Activated CD4-positive, alpha-beta T cell treated with anti-CD3 and anti-CD28 coated beads for 1 hour (primary cell): ENCODE results near the gene FARP1.

Experiments
- DNase-seq: peaks from one replicate; pipeline ENCODE4 v3.0.0-alpha.2; 2020

Gene FARP1

DNA sequence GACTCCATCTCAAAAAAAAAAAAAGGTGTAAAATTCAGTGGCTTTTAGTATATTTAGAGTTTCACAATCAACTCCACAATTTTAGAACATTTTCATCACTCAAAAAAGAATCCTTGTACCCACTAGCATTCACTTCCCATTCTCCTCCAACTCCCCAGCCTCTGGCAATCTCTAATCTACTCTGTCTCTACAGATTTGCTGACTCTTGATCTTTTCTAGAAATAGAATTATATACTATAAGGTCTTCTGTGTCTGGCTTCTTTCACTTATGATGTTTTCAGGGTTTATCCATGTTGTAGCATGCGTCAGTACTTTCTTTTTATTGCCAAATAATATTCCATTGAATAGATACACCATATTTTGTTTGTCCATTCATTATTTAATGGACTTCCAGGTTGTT is 8.0 kb upstream of the FARP1 start:
- no peak for DNase-seq

GRCh38 chr13:98141091-98141490 is 1.8 kb upstream of the FARP1 start:
- no peak for DNase-seq

DNA sequence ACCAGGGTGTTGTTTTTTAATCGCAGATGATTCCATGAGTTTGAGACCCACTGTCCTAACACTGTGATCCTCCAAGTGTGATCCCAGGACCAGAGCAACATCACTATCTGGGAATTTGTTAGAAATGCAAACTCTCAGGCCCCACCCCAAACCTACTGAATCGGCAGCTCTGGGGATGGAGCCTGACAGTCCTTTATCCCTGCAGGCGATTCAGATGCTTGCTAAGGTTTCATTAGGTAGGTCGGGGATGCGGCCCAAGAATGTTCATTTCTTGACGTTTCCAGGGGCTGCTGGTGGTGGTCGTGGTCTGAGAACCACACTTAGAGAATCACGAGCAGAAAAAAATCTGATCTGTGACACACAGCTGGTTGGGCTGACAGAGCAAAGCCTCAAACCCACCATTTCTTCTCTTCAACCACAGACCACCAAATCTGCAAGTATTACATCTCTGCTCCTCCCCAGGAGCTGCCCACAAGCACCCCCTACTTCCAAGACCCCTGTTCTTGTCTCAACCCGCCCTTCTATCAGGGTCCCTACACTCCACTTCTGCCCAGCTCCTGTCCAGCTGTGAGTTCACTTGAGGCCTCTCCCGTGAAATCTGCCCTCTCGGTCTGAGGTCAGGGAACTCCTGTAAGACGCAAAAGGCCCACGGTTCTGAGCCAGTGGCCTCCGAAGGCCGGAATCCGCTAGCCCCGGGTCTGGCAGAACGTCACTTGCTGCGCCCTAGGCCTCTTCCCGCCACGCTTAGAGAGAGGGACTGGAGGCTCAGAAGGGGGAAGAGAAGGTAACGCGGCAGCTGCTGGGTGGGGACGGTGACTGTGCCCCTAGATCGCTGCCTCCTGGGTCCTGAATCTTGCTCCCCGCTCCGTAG is 1.1 kb upstream of the FARP1 start:
- DNase-seq: no peak

GRCh38 chr13:98143157-98143553 is 261 bp downstream of the FARP1 start:
- DNase-seq: no peak

DNA sequence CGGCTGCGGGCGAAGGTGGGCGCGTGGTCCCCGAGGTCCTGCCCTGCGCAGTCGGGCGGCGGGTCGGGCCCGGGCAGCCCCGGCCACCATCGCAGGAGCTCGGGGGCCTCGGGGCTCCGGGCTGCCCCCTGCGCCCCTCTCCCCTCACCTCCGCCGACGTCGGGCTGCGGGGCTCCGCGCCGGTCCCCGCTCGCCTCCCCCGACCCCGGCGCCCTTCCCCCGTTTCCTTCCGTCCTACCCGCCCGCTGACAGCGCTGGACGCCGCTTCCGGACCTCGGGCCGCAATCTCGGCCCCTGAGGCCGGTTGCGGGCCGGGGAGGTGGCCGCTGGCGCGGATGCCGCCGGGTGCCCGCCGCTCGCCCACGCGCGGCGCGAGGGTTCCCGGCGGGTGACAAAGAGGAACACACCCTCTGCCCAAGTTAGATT is 720 bp downstream of the FARP1 start:
- DNase-seq: no peak

DNA sequence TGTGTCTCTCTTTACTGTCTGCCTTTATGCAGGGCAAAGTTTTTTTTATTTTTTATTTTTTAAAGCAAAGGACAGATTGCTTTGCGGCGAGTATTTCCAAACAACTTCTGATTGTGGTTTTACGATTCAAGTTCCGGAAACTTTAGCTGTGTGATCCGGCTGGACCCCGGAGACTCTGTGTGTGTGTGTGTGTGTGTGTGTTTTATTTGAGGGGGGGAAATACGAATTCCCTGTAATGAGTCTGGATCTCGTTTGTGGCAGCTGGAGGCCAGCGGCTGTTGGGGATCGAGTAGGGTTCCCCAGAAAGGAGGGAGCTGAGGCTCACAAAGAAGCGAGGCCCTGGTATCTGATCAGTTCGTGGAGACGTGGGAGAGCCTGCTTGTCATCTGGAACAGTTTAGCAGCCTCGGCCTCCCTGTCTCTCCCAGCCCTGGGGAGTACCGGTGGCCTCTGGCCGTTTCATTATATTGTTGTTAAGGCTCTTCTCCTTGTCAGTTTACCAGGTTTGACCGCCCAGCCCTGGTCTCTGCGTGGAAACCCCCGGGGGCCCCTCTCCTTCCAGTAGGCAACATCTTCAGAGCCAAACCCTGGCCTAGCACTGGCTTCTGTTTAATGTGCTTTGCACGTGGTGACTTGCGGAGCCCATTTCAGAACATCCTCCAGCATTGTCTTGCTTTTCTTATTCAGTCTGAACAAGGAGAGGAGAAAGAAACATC is 1.3 kb downstream of the FARP1 start:
- no peak for DNase-seq

GRCh38 chr13:98144801-98145350 is 2.0 kb downstream of the FARP1 start:
- DNase-seq: no peak

GRCh38 chr13:98147521-98147920 is 4.6 kb downstream of the FARP1 start:
- no peak for DNase-seq

DNA sequence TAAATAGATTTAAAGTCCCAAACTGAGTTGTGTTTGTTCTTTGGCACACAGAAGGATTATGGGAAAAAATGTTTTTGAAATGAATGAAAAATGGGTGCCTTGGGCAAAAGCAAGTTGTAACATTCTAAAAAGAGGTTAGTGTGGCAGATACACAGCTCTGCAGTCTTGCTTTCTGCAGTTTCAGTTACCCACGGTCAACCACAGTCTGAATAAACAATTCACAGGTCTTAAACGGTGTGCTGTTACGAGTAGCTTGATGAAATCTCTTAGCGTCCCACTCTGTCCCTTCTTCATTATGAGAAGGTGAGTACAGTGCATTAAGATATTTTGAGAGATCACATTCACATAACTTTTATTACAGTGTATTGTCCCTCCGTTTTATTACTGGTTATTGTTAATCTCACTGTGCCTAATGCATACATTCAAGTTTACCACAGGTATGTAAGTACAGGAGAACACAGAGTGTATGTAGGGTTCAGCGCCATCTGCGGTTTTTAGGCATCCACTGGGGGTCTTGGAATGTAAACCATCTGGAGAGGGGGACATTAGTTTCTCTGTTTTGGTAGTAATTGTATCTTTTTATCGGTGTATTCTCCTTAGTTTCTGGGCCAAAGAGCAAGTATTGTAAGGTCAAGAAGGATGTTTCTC is 8.1 kb downstream of the FARP1 start:
- DNase-seq: no peak

DNA sequence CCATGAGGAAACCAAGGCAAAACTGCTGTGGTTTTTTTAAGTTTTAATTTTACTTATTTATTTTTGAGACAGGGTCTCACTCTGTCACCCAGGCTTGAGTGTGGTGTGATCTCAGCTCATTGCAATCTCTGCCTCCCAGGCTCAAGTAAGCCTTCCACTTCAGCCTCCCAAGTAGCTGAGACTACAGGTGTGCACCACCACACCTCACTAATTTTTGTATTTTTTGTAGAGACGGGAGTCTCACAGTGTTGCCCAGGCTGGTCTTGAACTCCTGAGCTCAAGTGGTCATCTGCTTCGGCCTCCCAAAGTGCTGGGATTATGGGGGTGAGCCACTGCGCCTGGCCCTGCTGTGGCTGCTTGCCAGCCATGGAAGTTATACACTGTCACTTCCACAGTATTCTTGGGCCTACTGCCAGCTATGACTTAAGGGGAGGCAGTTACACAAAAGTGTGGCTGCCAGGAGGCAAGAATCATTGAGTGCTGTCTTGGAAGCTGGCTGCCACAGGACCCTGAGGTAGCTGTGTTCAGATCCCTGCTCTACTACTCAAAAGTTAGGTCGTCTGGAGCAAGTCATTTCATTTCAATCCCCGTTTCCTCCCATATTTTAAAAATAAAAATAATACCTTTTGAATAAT is 12.7 kb downstream of the FARP1 start:
- DNase-seq: no peak

DNA sequence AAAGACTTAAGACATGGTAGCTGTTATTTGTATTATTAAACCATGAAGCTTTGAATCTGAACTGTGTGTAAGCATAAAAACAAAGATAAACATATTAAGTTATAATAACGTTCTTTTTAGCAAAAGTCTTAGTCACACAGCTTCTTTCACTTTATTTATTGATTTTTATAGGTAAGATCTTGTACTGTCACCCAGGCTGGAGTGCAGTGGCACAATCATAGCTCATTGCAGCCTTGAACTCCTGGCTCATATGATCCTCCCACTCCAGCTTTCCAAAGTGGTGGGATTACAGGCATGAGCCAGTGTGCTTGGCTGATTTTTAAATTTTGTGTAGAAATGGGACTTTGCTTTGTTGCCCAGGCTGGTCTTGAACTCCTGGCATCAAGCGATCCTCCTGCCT is 13.4 kb downstream of the FARP1 start:
- no peak for DNase-seq

DNA sequence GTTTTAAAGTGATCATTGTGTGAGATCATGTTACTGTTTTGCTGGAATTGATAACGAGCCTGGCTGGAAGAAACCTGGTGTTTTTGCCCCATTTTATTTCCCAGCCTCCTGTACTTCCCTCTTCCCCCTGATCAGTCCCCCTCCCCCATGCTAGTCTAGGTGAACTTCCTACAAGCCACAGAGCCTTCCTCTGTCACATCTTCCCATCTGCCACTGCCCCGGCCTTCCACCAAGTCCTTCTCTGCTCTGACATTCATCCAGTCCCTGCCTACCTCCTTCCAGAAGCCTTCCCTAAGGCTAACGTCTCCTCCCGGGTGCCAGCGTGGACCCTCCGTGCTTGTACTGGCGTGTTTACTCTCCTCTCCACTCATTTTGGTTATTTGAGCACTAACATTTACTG is 14.3 kb downstream of the FARP1 start:
- no peak for DNase-seq

- no peak for DNase-seq
Measured at GRCh38 chr13:98157609-98158008, 14.7 kb downstream of the FARP1 start.

DNA sequence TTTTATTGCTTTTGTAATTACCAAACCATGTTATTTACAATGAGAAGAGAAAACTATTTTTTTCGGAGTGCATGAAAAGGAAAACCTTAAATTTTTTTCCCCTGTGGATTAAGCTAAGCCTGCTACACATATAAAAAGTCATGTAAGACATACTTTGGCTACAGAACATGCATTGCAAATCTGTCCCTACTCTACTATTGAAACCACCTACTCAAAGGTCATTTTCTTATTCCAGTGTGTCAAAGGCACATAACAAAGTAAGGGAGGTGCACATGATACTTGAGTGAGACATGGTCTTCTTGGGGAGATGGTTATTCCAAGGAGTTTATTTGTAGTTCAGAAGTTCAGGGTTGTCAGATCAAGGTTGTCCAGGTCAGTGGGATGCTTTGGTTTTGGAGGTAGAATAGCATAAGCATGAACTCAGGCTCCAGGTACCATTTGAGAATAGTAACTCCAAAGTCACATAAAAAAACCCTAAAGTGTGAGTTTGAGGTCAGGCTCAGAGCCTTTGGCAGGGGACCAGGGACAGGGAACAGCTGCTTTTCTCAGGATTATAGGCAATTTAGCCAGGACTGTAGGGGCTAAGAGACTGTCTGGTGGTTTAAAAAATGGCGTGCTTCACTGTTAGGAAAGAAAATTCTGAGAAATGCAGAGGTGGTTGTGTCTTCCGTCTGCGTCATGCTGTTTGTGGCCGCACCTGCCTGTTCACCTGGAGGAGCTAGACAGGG is 15.4 kb downstream of the FARP1 start:
- no peak for DNase-seq

DNA sequence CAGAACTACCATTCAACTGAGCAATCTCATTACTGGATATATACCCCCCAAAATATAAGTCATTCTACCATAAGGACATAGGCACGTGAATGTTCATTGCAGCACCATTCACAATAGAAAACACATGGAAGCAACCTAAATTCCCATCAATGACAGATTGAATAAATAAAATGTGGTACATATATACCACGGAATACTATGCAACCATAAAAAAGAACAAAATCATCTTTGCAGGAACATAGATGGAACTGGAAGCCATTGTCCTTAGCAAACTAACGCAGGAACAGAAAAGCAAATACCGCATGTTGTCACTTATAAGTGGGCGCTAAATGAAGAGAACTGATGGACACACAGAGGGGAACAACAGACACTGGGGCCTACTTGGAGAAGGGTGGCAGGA is 20.0 kb downstream of the FARP1 start:
- no peak for DNase-seq

DNA sequence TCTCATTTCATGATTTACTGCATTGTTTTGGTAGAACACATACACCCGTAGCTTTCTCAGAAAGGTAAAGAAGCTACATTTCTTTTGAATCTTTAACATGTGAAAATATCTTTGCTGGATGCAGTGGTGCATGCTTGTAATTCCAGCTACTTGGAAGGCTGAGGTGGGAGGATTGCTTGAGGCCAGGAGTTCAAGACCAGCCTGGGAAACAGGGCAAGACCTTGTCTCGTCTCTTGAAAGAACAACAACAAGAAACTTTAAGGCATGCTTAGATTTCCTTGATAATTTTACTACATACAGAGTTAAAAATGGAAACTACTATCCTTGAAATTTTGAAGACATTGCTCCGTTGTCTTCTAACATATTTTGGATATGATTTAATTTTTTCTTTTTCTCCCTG is 26.4 kb downstream of the FARP1 start:
- DNase-seq: no peak

- DNase-seq: no peak
Measured at GRCh38 chr13:98171900-98172589, 29.2 kb downstream of the FARP1 start.

DNA sequence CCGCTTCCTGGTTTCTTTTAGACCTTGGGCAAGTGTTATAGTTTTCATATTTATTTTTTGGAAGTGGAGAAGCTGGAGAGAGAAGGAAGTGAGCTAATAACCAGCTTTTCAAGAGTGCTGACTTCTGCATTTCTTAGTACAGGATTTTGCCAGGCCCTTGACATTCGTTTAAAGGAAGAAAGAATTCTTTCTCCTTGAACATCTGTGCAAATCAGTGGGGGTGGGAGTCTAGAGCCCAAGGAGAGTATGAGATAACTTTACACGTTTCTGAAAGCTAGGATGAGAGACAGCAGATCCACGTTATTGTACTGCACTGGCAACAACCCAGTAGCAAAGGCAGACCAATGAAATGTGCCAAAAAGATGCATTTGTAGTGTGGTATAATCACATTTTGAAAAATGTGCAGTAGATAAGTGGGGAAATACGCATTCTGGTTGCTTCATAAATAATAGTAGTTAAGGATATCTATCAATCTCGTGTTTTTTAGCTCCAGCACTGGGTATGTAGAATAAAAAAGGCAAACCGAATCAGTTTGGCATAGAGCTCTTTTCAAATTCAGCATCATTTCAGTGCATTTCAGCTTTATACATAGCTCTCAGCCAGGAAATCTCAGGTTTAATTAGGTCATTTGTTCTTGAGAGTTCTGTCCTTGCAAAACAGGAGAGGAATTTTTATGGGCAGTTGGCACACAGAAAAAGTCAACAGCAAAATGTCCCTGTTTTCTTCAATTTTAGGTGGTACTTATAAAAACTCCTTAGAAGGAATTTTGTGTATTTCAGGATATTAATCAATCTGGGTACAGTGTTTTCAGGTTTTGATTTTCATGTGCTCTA is 29.9 kb downstream of the FARP1 start:
- no peak for DNase-seq

GRCh38 chr13:98173431-98174152 is 30.7 kb downstream of the FARP1 start:
- DNase-seq: no peak

DNA sequence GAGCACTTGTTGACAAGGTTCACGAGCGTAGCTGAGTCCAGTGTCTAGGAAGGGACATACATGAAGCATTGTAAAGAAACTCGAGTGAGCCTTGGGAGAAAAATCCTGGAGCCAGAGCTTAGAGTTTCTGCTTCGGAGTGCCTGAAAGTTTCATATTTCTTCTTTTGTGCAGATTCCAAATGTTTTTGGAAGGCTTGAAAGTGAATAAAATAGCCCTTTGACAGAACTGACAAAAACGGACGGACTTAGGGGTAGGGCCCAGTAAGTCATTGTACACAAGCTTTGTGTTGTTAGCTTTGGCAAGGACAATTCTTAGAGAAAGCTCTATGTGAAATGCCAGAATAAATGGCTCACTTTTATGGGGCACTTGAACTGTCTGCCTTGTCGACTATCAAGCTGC is 31.4 kb downstream of the FARP1 start:
- no peak for DNase-seq
